Dedifferentiated amniotic fluid mesenchymal stem cell (primary cell): ENCODE results near the gene TUBB2B.

Source experiments
- DNase-seq: peaks from one replicate; pipeline ENCODE4 v3.0.0-alpha.2; 2016; ENCODE audit errors: extremely low spot score

Gene TUBB2B

DNA sequence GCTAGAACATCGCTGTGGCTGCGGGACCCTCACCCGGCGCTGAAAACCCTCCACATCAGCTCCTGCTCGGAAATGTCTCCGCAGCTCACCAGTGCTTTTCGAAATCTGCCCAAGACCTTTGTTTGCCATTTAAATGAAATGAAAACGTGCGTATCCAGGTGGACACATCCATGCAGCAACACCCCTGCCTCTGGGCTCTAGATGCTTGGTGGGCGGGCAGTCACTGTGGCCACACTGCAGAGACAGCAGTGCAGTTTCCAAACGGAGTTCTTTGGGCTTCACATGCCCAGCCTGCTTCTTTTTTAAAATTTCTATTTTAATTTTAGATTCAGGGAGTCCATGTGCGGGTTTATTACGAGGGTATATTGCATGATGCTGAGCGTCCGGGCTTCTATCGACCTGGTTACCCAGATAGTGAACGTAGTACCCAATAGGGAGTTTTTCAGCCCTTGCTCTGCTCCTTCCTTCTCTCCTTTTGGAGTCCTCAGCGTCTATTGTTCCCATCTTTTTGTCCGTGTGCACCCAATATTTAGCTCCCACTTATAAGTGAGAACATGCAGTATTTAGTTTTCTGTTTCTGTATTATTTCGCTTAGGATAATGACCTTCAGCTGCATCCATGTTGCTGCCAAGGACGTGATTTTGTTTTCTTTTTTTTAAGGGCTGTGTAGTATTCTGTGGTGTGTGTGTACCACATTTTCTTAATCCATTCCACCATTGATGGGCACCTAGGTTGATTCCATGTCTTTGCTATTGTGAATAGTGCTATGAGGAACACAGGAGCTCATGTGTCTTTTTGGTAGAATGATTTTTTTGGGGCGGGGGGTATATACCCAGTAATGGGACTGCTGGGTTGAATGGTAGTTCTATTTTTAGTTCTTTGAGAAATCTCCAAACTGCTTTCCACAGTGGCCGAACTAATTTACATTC, 4.8 kb upstream of the TUBB2B start:
- no peak for DNase-seq

DNA sequence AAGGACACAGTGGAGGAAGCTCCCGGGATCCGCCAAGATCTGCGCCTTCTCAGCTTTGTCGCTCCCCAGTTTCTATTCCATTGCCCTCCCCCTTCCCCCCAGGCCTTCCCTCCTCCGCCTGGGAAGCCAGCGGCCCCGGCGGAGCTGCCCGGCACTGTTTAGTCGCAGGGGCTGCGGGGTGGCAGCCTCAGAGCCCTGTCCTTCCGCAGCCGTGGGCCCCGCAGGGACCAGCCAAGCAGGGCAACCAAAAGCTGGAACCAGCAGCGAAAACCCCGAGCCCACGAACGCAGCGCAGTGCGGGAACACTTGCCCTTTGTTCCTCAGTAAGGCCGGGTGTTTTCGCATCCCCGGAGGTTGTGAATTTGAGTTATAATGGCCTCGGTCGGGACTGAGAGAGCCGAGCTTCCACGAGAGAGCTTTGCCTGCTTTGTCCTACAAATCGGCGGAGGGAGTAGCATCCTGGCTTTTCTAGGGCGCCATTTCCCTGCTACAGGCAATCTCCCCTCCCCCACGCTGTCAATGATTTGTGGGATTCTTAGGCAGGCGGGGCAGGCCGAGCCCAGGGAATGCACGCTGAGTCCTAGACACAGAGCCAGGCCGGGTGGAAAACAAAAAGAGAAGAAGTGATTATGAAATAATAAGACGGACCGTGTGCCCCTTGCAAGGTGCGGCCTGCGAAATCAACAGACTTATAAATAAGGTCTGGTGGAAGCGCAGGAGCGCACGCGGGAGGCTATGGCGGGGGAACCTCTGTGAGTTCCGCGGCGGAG, 4.0 kb upstream of the TUBB2B start:
- peak; percentile 80 for DNase-seq

DNA sequence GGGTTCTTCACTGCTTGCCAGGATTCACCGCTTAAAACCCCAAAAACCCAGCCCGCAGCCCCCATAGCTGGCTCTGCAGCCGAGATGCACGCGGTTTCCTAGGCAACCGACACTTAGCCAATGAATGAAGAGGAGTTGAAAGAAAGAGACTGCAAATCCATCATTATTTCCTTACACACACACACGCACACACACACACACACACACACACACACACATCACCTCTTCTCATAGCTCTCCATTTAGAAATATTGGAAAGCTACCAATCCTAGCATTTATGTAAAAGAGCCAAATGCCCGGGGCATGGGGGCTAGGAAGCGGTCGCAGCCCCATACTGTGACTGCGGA, 3.4 kb upstream of the TUBB2B start:
- peak; percentile 61 for DNase-seq

DNA sequence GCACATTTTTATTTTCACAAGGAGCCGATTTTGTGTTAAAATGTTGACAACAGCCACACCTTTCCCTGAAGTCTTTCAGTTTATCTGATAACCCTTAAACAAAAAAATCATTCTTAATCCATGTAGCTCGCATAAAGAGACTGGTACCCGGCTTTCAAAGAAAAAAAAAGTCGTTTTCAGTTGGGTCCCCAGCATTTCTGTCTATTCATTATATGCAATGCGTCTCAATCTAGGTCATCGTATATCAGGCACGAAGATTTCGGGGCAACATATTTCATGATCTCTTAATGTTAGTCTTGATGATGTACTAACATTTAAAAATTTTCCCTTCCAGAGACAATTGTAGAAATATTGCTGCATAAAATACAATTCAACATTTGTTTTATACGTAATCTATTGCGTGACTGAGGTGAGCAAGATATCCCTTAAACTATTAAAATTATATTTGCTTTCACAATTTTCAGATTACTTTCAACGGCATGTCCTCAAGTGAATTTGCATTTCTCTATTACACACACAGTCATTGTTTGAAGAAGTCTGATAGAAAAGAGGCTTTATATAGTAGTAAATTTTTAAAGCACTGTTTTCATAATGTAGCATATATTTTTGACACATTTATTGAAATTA, 2.9 kb upstream of the TUBB2B start:
- DNase-seq: no peak

DNA sequence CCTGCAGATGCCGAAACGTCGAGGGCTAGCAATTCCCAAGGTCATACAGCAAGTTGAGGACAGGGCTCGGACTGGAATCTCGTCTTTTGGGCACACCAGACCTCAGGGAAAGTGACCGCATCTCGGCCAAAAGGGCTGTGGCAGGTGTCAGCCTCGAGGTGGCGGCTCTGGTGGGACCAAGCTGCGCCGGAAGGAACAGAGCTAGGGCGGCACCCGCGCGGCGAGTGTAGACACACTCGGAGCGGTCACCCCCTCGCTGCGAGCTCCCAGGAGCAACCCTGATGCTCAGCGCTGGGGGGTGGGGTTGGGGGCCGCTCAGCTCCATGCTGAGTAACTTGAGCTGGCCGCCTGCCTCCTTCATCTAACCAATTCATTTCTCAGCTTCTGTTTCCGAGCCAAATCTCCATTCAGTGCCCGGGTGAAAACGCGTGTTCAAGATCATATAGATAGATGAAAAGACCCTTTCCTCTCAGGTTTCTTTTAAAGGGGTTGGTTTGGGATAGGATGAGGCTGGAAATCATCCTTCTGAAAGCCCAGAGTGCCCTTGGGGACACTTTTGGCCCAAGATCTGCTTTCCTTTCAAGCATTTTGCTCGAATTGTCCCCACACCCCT, 2.2 kb upstream of the TUBB2B start:
- DNase-seq: no peak

DNA sequence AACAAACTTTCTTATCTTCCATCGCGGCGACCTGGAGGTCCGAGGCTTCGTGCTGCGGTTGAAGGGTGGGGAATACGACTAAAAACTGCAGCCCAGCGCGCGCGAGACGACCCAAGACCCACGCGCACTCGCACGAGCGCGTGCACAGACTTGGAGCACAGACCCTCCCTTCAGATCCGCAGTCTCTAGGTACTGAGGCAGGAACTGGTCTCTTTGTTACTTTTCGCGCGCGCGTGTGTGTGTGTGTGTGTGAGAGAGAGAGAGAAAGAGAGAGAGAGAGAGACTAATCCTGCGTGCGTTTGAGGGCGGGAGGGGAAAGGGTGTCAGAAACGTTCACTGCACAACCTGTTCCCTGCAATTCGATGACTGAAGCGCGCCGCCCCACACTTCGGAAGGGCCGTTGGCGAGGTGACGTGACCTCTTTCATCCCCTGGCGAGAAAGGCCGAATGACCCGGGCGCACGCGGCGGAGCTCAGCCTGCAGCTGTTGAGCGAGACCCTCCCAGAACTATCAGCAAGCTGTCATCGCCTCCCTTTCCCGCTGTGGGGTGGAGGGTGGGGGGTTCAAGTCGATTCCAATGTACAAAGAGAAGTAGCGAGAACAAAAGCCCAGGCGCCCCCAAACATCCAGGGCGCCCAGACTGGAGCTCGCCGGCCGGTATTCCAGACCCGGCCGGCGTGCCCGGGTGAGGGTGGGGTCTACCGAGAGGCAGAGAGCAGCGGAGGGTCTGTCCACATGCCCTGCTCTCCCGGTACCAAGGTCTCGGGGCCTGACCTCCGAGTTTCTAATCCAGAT, 1.5 kb upstream of the TUBB2B start:
- DNase-seq: no peak

DNA sequence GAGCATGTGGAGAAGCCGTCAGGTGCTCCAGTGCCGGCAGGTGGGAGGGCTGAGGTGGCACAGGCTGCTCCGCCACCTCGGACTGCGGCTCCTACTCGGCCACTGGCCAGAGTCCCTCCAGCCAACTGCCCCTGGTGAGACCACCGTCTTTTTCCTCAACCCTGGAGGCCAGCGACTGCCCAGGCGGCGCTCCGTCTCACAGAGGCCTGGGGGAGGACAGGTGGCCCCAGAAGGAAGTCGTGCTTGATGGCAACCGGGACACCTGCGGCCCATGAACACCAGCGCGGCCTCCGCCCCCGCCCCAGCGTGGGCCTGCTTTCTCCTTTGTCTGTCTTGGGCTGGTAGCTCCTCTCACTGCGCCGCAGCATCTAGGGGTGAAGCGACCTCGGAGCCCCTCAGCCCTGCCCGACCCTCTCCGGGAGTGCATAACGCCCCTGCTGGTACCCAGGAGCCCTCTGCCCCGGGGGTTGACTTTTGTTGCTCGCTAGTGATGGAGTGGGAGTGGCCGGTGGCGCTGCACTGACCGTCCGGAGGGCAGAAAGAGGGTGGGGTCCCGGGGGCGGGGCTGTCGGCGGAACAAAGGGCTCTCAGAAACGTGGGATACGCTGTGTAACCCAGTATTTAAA, 706 bp upstream of the TUBB2B start:
- no peak for DNase-seq

DNA sequence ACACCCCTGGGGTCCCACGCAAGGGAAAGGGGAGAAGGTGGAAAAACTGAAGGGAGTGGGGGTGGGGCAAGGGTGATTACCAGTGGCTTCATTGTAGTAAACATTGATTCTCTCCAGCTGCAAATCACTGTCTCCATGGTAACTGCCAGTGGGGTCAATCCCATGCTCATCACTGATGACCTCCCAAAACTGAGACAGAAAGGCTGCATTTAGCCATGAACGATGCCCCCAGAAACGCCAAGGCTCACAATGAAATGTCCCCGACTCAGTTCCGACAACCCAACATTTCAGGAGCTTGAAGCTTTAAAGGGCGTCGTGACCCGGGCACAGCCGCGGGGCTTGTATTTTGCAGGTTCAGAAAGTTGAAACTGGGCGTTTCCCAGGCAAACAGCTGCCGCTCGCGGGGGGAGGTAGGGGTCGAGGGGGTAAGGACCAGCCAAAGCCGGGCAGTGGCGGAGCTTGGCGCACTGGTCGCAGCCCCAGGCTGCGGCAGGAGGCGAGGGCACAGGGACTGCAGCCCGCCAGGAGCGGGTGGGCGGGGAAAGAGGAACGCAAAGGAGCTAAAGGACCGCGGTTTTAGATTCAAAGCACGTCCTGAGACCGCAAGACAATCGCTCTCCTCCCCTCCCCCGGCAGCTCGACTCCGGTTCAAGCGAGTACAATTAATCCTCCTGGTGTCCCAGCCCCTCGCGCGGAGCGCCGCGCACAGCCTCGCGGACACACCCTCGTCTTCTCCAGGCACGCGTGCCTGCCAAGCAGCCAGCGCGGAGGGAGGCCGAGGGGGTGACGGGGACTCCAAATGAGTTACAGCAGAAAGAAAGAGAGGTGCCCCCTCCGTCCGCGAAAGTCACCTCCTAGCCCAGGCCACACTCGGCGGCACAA, 731 bp downstream of the TUBB2B start:
- DNase-seq: no peak

DNA sequence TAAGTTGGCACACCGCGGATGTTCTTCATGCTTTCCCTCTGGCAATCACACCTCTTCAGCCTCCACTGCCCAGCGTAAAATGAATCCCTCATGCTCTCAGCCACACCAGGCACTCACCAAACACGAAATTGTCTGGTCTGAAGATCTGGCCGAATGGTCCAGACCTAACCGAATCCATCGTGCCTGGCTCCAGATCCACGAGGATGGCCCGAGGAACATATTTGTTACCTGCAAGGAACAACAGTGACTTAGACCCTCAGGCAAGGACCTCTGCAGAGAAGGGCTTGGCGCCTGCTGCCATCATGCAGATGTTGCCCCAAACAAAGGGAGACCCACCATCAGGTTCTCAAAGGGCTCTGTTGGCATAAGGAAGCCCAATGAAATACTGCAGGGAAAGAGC, 1.4 kb downstream of the TUBB2B start:
- DNase-seq: no peak

DNA sequence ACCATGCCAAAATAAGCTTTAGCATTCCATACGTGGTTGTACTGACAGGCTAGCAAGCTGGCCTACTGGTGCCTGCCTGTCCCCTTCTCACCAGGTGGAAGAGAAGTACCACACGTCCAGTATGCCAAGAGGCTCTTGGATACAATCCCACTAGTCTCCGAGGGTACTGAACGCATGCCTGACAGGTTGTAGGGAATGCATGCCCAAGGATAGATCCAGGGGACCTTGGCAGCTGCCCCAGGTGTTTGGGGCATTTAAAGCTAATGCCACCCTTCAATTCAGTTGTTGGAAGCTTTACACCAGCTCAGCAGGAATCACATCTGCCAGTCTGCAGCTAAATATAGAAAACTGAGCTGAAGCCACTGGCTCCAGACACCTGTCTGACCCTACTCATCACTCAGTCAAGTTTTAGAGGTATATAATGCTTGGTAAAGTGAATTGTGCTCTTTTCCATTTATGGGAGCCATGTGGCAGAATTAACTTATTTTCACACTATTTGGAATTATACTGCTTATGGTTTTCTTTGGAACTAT, 4.9 kb downstream of the TUBB2B start:
- DNase-seq: no peak

DNA sequence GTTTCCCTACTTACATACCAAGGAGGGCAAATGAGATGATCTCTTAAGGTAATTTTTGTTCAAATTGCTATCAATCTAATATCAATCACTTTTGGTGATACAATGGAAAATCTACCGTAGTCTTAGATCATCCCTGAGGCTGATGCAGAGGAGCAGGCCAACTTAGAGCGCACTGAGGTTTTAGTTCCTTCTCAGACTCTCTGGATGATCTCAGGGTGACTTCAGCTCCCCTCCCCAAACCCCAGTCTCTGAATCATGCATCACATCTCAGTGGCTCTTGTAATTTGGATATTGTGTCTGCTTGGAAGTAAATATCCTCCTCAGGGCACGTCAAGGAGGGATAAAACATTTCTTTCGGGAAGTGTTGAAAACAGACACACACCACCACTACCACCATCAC, 5.9 kb downstream of the TUBB2B start:
- DNase-seq: no peak

DNA sequence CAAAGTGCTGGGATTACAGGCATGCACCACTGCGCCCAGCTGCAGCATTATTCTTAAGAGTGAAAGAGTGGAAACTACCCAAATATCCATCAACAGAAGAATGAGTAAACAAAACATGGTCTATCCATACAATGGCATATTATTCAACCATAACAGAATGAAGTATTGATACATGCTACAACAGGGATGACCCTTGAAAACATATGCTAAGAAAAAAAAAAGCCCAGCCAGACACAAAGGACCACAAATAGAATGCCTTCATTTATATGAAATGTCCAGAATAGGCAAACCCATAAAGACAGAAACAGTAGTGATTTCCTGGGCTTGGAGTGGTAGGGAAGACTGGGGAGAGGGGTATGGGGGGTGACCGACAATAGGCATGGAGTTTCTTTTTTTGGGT, 7.1 kb downstream of the TUBB2B start:
- no peak for DNase-seq

DNA sequence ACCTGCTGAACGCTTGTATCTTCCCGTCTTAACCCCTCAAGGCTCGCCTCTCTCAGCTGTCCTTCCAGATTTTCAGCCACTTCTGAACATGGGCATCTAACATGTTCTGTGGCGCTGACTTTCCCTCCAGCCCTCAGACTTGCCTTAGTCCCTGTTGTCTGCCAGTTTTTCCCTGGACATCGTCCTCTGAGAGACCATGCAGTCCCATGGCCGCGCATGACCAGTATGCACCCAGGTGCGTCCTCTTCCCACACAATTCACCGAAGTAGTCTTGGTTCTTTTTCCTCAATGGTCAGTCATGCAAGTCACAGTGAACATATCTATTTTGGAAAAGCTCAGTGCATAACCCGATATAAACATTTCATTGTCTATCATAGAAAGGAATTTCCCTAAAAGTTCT, 9.2 kb downstream of the TUBB2B start:
- no peak for DNase-seq

DNA sequence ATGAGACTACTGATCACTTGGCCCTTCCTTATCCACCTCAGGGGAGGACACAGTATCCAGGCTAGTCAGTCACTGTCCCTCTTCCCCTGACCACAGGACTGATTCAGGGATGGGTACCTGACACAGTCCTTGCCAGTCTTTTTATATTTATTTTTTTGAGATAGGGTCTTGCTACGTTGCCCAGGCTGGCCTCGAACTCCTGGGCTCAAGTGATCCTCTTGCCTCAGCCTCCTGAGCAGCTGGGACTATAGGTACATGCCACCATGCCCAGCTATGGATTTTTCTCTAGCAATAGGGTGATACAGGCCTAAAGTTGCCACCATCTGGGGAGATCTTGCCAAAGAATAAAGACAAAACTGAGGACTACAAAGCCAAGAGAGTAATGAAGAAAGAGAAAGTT, 10.2 kb downstream of the TUBB2B start:
- DNase-seq: no peak

DNA sequence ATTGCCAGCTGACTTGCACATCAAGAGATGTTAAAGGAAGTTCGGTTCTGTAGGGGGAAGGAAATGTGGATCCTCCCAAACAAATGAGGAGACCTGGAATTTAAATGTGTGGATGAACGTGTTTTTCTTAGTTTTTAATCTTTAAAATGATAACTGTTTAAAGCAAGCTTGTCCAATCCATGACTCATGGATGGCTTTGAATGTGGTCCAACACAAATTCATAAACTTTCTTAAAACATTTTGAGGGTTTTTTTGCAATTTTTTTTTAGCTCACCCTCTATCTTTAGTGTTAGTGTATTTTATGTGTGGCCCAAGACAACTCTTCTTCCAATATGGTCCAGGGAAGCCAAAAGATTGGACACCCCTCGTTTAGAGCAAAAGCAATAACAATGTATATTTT, 12.6 kb downstream of the TUBB2B start:
- DNase-seq: peak; percentile 41

DNA sequence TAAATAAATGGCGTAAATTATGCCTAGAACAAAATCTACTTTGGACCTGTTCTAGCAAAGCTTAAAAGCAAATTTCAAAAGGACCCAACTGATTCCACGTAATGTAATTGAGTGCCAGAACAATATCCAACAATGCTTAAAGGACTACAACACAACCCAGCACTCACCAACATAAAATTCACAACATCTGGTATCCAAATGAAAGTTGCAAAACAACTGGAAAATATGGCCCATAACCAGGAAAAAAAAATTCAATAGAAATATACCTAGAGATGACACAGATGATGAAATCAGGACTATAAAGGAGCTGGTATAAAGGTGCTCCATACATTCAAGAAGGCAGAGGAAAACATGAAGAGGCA, 14.1 kb downstream of the TUBB2B start:
- DNase-seq: no peak

DNA sequence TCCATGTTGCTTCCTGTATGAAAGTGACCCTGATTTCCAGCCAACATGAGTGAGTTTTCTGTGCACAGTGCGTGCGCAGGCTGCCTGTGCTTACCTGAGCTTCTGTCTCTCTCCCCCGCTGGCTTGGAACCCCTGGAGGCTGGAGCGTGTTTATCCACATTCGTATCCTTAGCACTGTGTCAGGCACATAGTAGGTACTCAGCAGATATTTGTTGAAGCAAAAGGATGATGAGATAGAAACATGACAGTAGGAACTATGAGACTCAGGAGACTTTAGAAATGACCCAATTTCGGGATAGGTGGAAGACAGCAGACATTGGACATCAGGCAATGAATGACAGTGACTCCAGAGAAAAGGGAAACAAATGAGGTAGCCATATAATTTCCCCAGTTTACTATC, 15.2 kb downstream of the TUBB2B start:
- no peak for DNase-seq

DNA sequence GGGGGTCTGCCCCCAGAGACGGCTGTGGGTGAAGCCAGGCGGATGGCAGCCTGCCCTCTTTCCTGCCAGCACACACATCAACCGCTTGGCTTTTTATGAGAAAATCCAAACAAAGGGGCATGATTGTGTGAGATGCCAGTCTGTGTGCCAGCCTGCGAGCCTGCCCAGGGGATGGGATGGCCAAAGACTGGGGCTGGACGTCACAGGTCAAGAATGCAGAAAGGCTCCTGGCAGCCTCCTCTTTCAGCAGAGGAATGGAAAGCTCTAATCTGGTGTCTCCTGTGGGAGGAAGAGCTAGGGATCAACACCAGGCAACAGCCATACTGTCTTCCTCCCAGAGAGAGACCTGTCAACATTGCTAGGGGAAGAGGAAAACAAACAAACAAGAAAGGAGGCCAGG, 15.8 kb downstream of the TUBB2B start:
- DNase-seq: no peak

DNA sequence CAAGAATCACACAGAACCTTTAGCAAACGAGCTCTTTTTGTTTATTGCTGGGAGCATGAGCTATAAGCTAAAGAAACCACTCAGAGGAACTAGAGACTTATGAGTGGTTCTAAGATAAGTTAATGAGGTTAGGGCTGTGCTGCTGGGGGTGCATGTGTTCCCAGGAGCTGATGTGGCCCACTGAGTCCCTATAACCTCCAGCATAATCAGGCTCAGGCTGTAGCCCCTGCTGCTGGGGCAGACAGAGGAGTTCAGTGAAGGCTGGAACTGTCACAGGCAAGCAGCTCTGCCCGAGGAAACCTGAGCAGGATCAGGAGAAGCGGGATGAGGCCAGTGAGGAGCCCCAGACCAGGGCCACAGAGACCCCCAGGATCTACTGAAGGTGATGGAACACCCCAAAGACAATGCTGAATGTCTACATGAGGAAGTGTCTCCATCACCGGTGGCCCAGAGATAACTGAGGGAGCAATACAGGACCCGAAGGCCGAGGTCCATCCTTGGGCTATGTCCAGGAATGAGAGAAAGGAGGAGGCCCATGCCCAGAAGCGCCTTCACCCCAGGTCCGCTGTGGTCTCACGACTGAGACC, 17.3 kb downstream of the TUBB2B start:
- DNase-seq: no peak
